SU-DHL-6 (cell line): ENCODE results near the gene SUN5.
"Not testable (repeated sequence)": the region's sequence is repeated elsewhere in the genome, so short reads cannot be mapped to it uniquely, and the experiment has no call there.

Experiments
- EZH2phosphoT487 ChIP-seq: fragments of 200-600 bp; sonication (generic), shearing (Covaris generic); conservative IDR thresholded peaks from 2 replicates; pipeline ENCODE4 v1.6.1; 2018; ENCODE audit warnings: mild to moderate bottlenecking, antibody characterized with exemption, low read length, moderate library complexity, mixed read lengths
- TF ChIP-seq, protein P1 (sequence below): fragments of 200-600 bp; sonication (generic); IDR thresholded peaks from one replicate; pipeline ENCODE4 v1.5.1; 2017; ENCODE audit warnings: antibody characterized with exemption, mild to moderate bottlenecking, low read length, moderate library complexity; ENCODE audit not compliant: insufficient read depth, poor library complexity, severe bottlenecking

DNA sequence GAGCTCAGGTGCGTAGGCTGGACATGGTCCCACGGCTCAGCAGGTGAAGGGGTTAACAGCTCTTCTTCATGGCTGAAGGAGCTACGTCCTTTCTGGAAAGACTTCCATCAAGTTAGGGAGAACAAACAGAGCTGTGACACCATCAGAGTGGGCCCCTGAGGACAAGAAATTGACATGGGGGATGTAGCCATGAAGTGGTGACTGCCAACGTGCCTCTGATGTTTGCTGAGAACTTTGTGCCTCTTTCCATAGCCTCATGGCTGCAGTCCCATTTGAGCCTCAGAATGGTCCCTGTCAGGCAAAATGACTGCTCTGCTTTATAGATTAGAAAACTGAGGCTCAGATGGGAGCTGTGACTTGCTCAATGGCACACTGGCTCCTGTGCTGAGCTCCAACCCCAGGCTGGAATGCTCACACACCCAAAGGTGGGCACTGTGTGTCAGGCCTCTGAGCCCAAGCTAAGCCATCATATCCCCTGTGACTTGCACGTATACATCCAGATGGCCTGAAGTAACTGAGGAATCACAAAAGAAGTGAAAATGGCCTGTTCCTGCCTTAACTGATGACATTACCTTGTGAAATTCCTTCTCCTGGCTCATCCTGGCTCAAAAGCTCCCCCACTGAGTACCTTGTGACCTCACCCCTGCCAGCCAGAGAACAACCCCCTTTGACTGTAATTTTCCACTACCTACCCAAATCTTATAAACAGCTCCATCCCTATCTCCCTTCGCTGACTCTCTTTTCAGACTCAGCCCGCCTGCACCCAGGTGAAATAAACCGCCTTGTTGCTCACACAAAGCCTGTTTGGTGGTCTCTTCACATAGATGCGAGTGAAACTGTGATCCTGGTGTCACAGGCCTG is 29.8 kb downstream of the SUN5 start:
- TF ChIP-seq, protein P1, sequence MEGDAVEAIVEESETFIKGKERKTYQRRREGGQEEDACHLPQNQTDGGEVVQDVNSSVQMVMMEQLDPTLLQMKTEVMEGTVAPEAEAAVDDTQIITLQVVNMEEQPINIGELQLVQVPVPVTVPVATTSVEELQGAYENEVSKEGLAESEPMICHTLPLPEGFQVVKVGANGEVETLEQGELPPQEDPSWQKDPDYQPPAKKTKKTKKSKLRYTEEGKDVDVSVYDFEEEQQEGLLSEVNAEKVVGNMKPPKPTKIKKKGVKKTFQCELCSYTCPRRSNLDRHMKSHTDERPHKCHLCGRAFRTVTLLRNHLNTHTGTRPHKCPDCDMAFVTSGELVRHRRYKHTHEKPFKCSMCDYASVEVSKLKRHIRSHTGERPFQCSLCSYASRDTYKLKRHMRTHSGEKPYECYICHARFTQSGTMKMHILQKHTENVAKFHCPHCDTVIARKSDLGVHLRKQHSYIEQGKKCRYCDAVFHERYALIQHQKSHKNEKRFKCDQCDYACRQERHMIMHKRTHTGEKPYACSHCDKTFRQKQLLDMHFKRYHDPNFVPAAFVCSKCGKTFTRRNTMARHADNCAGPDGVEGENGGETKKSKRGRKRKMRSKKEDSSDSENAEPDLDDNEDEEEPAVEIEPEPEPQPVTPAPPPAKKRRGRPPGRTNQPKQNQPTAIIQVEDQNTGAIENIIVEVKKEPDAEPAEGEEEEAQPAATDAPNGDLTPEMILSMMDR = not testable (repeated sequence)
- not testable (repeated sequence) for TF ChIP-seq EZH2phosphoT487
